Lower leg skin (tissue), 4 donors: Measurements from ENCODE around the gene PDGFRA. TPM values are rescaled to one million over a fixed set of nuclear protein-coding genes. Genes with fewer than 3 reads are reported as not detected.
A peak's percentile ranks its signal among the peaks of the same experiment; 100 is the strongest.
"Not testable (repeated sequence)": the region's sequence is repeated elsewhere in the genome, so short reads cannot be mapped to it uniquely, and the experiment has no call there.

Experiments used
- DNase-seq, 2 donors: peaks; one replicate each; pipeline ENCODE4 v3.0.0-alpha.2; 2019; ENCODE audit warnings: low spot score in 2 of 2
- H3K4me3 ChIP-seq: fragments of 200-600 bp; sonication (generic); 2 replicates; pipeline ENCODE4 v1.5.1; 2017; ENCODE audit warnings: mild to moderate bottlenecking, low read depth; ENCODE audit not compliant: poor library complexity, severe bottlenecking
- CTCF ChIP-seq, 3 donors: fragments of 450-650 bp; IDR thresholded peaks; one replicate each; pipeline ENCODE4 v1.5.1; 2016; ENCODE audit warnings: antibody characterized with exemption in 3 of 3, mild to moderate bottlenecking in 3 of 3, moderate library complexity in 2 of 3
- POLR2A ChIP-seq, 2 donors: fragments of 450-650 bp; IDR thresholded peaks; one replicate each; pipeline ENCODE4 v1.6.1; 2016 to 2017; ENCODE audit warnings: antibody characterized with exemption in 2 of 2, mild to moderate bottlenecking in 1 of 2, moderate library complexity in 1 of 2
- WGBS, 2 donors: methylation state at CpG; one replicate each; pipeline ENCODE4 v1.1.5; 2018; 5-methylcytosine and 5-hydroxymethylcytosine counted together
- intact Hi-C: fragments of 100-400 bp; cut with DNase I; formaldehyde crosslinking; loops from one replicate; pipeline ENCODE4 v1.15.0; 2023; ENCODE audit warnings: low total_unique reads
- total RNA-seq, 4 donors: library from RNA; depleted of rRNA; stranded (reverse); fragments of >200 nt; gene quantifications; one replicate each; pipeline ENCODE4 v1.1.0, GENCODE V29; 2016

The PDGFRA gene
- total RNA-seq, 4 donors from 2014 or later: 14.9 to 44.4 (median 22.3) TPM

GRCh38 chr4:54231768-54232688 is 2.9 kb downstream of the PDGFRA start:
- 4% methylated on average over 58 to 61 of the region's 63 CpGs for WGBS, 2 donors
- intact Hi-C loops: no loop called here
- DNase-seq: peak; percentile 52 to 94
- H3K4me3 ChIP-seq: peak overlapping the region; percentile 34
- TF ChIP-seq POLR2A (IDR thresholded peaks at IDR 0.05) (no peak), CTCF (IDR thresholded peaks at IDR 0.05) (no peak)

- intact Hi-C loops: no loop called here
- TF ChIP-seq CTCF (IDR thresholded peaks at IDR 0.05) (peak in 1 of 3 donors; percentile 40), POLR2A (IDR thresholded peaks at IDR 0.05) (no peak)
- WGBS, 2 donors: 0% methylated on average over 15 to 40 of the region's 43 CpGs
Observed at GRCh38 chr4:54233277-54233696, 4.2 kb downstream of the PDGFRA start.

GRCh38 chr4:54233697-54234496 is 4.8 kb downstream of the PDGFRA start:
- TF ChIP-seq CTCF (IDR thresholded peaks at IDR 0.05) (peak in 2 of 3 donors; percentile 51 to 84), POLR2A (IDR thresholded peaks at IDR 0.05) (no peak)
- intact Hi-C loops: no loop called here
- H3K4me3 ChIP-seq: peak overlapping the region; percentile 21
- DNase-seq: peak; percentile 67 to 96
- WGBS, 2 donors: 1% methylated on average over 35 to 57 of the region's 67 CpGs

More at GRCh38 chr4:54233277-54233696, 4.2 kb downstream of the PDGFRA start:
- H3K4me3 ChIP-seq: peak overlapping the region; percentile 21
- peak; percentile 72 to 96 for DNase-seq

- no peak for DNase-seq
- intact Hi-C loops: no loop called here
- no peak overlapping the region for H3K4me3 ChIP-seq
- 14 to 15% methylated on average over 10 of the region's 10 CpGs for WGBS, 2 donors
- no peak for TF ChIP-seq POLR2A (IDR thresholded peaks at IDR 0.05)
Observed at GRCh38 chr4:54234497-54235205, 5.6 kb downstream of the PDGFRA start.

GRCh38 chr4:54236316-54236715 is 7.2 kb downstream of the PDGFRA start:
- DNase-seq, intact Hi-C loops, H3K4me3 ChIP-seq: not testable (repeated sequence)
- WGBS, 2 donors: 80 to 91% methylated on average over 7 of the region's 7 CpGs

- no peak for DNase-seq
- H3K4me3 ChIP-seq: no peak overlapping the region
- WGBS, 2 donors: 83 to 86% methylated on average over 2 of the region's 2 CpGs
- TF ChIP-seq CTCF (IDR thresholded peaks at IDR 0.05) (no peak), POLR2A (IDR thresholded peaks at IDR 0.05) (no peak)
- intact Hi-C loops: no loop called here
Observed at GRCh38 chr4:54237770-54238169, 8.7 kb downstream of the PDGFRA start.
